Ishikawa (cell line): Measurements from ENCODE around the gene CLTA.

Experiments used
- CEBPB ChIP-seq: IDR thresholded peaks from 2 replicates; pipeline ENCODE4 v1.6.1; 2012
- CREB1 ChIP-seq: IDR thresholded peaks from 2 replicates; pipeline ENCODE4 v1.6.1; 2012; ENCODE audit warnings: low read depth
- EGR1 ChIP-seq: IDR thresholded peaks from 2 replicates; pipeline ENCODE4 v1.6.1; 2012
- EP300 ChIP-seq: IDR thresholded peaks from 2 replicates; pipeline ENCODE4 v1.6.1; 2012; ENCODE audit warnings: borderline replicate concordance
- FOXM1 ChIP-seq: IDR thresholded peaks from 2 replicates; pipeline ENCODE4 v1.6.1; 2012; ENCODE audit warnings: low read depth, borderline replicate concordance
- MAX ChIP-seq: IDR thresholded peaks from 2 replicates; pipeline ENCODE4 v1.6.1; 2012
- NFIC ChIP-seq: IDR thresholded peaks from 2 replicates; pipeline ENCODE4 v1.6.1; 2012
- RAD21 ChIP-seq: IDR thresholded peaks from 2 replicates; pipeline ENCODE4 v1.6.1; 2012; ENCODE audit warnings: low read depth
- TAF1 ChIP-seq: IDR thresholded peaks from 2 replicates; pipeline ENCODE4 v1.6.1; 2012; ENCODE audit warnings: low read depth, mild to moderate bottlenecking
- TCF12 ChIP-seq: IDR thresholded peaks from 2 replicates; pipeline ENCODE4 v1.6.1; 2012; ENCODE audit warnings: low read depth
- TEAD4 ChIP-seq: IDR thresholded peaks from 2 replicates; pipeline ENCODE4 v1.6.1; 2012
- USF1 ChIP-seq: IDR thresholded peaks from 2 replicates; pipeline ENCODE4 v1.6.1; 2012
- YY1 ChIP-seq: IDR thresholded peaks from 2 replicates; pipeline ENCODE4 v1.6.1; 2012; ENCODE audit warnings: low read depth
- ZBTB7A ChIP-seq: IDR thresholded peaks from 2 replicates; pipeline ENCODE4 v1.6.1; 2012; ENCODE audit warnings: low read depth
- TF ChIP-seq, protein P1 (sequence below): IDR thresholded peaks from 2 replicates; pipeline ENCODE4 v1.6.1; 2012; ENCODE audit warnings: low read depth, mild to moderate bottlenecking

The CLTA gene

DNA sequence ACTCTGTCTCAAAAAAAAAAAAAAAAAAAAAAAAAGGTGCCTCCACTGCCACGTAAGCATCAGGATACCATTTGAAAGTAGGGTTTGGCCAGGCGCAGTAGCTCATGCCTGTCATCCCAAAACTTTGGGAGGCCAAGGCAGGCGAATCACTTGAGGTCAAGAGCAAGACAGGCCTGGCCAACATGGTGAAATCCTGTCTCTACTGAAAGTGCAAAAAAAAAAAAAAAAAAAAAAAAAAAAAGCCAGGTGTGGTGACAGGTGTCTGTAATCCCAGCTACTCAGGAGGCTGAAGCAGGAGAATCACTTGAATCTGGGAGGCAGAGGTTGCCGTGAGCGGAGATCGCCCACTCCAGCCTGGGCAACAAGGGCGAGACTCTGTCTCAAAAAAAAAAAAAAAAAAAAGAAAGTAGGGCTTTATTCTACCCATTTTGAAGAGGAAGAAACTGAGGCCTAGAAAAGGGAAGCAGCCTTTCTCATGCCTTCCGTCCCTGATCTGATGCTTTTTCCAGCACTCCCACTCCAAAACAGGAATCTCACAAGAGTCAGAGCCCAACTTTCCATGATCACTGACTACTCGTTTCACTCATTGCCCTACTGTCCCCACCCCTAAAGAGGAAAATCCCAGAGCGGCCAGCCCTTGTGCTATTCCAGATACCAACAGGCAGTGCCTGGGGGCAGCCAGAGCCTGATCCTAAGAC is 37.8 kb upstream of the CLTA start:
- TF ChIP-seq TEAD4, result no peak
- TF ChIP-seq EGR1, result no peak
- no peak for TF ChIP-seq MAX
- TF ChIP-seq FOXM1, result no peak
- TF ChIP-seq TAF1, result no peak
- no peak for TF ChIP-seq CEBPB
- no peak for TF ChIP-seq ZBTB7A
- TF ChIP-seq NFIC, result no peak
- no peak for TF ChIP-seq EP300
- TF ChIP-seq USF1, result no peak
- TF ChIP-seq TCF12, result no peak
- TF ChIP-seq RAD21, result no peak
- TF ChIP-seq CREB1, result no peak
- TF ChIP-seq, protein P1, sequence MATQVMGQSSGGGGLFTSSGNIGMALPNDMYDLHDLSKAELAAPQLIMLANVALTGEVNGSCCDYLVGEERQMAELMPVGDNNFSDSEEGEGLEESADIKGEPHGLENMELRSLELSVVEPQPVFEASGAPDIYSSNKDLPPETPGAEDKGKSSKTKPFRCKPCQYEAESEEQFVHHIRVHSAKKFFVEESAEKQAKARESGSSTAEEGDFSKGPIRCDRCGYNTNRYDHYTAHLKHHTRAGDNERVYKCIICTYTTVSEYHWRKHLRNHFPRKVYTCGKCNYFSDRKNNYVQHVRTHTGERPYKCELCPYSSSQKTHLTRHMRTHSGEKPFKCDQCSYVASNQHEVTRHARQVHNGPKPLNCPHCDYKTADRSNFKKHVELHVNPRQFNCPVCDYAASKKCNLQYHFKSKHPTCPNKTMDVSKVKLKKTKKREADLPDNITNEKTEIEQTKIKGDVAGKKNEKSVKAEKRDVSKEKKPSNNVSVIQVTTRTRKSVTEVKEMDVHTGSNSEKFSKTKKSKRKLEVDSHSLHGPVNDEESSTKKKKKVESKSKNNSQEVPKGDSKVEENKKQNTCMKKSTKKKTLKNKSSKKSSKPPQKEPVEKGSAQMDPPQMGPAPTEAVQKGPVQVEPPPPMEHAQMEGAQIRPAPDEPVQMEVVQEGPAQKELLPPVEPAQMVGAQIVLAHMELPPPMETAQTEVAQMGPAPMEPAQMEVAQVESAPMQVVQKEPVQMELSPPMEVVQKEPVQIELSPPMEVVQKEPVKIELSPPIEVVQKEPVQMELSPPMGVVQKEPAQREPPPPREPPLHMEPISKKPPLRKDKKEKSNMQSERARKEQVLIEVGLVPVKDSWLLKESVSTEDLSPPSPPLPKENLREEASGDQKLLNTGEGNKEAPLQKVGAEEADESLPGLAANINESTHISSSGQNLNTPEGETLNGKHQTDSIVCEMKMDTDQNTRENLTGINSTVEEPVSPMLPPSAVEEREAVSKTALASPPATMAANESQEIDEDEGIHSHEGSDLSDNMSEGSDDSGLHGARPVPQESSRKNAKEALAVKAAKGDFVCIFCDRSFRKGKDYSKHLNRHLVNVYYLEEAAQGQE, result no peak
- TF ChIP-seq YY1, result no peak

GRCh38 chr9:36153746-36154145 is 37.0 kb upstream of the CLTA start:
- TF ChIP-seq FOXM1, result no peak
- no peak for TF ChIP-seq ZBTB7A
- TF ChIP-seq YY1, result no peak
- TF ChIP-seq TCF12, result no peak
- no peak for TF ChIP-seq TEAD4
- TF ChIP-seq EP300, result no peak
- TF ChIP-seq, protein P1, result no peak
- no peak for TF ChIP-seq CEBPB
- no peak for TF ChIP-seq EGR1
- TF ChIP-seq USF1, result no peak
- no peak for TF ChIP-seq CREB1
- no peak for TF ChIP-seq MAX
- TF ChIP-seq RAD21, result no peak
- TF ChIP-seq NFIC, result no peak
- no peak for TF ChIP-seq TAF1

GRCh38 chr9:36154331-36154952 is 36.3 kb upstream of the CLTA start:
- TF ChIP-seq FOXM1 (no peak), TCF12 (no peak), TAF1 (no peak), NFIC (no peak), MAX (no peak)

- no peak for TF ChIP-seq TEAD4
- TF ChIP-seq CREB1, result no peak
- no peak for TF ChIP-seq ZBTB7A
- no peak for TF ChIP-seq TAF1
- no peak for TF ChIP-seq YY1
- no peak for TF ChIP-seq USF1
- TF ChIP-seq MAX, result no peak
- no peak for TF ChIP-seq CEBPB
- no peak for TF ChIP-seq NFIC
- TF ChIP-seq, protein P1, result no peak
- TF ChIP-seq FOXM1, result no peak
- TF ChIP-seq EGR1, result no peak
- no peak for TF ChIP-seq RAD21
- TF ChIP-seq EP300, result no peak
- no peak for TF ChIP-seq TCF12
Measured at GRCh38 chr9:36156116-36156515, 34.6 kb upstream of the CLTA start.
